ENCODE results near the gene TTLL7. TPM values are rescaled to one million over a fixed set of nuclear protein-coding genes. Genes with fewer than 3 reads are reported as not detected.
A peak's percentile ranks its signal among the peaks of the same experiment; 100 is the strongest.

TTLL7 gene
- total RNA-seq, 1 donor from 2014 or later: 38.6 TPM

DNA sequence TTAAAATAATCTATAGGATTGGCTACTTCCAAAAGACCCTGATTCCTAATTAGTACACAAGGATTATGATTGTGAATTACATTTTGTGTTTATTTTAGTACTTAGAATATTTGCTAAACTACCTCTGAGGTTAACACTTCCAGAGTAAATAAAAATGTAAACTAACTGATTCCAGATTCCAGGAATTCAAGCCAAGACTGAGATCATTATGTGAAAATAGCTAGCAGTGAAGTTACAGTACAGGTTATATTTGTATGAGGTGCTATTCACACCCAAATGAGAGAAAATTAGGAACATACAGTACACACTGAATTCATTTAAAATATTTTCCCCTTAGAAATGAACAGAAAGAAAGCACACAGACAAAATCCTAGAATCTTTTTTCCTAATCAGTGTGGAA, 28.8 kb downstream of the TTLL7 start:
- Histone ChIP-seq H3K4me3 (ENCODE audit: low read length in 3 of 3) (no peak overlapping the region), H3K36me3 (ENCODE audit: control insufficient read depth in 3 of 3, insufficient read depth in 3 of 3, low read length in 3 of 3) (no peaks in the 10 kb centered on the region), H3K27ac (ENCODE audit: low read depth, low read length) (no peak overlapping the region), H3K9me3 (ENCODE audit: control insufficient read depth in 3 of 3, low read length in 3 of 3) (no peaks in the 10 kb centered on the region), H3K27me3 (ENCODE audit: control insufficient read depth in 3 of 3, insufficient read depth in 3 of 3, low read length in 3 of 3) (no peaks in the 10 kb centered on the region), H3K9ac (ENCODE audit: low read depth in 1 of 3, low read length in 3 of 3) (no peak overlapping the region), H3K4me1 (ENCODE audit: control insufficient read depth in 3 of 3, insufficient read depth in 3 of 3, low read length in 3 of 3) (peaks cover 0 to 5% (median 4%) of the 10 kb centered on the region in 3 donors)

GRCh38 chr1:83967336-83967735, 31.6 kb downstream of the TTLL7 start:
- no peaks in the 10 kb centered on the region for H3K27me3 ChIP-seq (ENCODE audit: control insufficient read depth in 3 of 3, insufficient read depth in 3 of 3, low read length in 3 of 3)
- H3K9me3 ChIP-seq (ENCODE audit: control insufficient read depth in 3 of 3, low read length in 3 of 3): no peaks in the 10 kb centered on the region
- no peak overlapping the region for H3K9ac ChIP-seq (ENCODE audit: low read depth in 1 of 3, low read length in 3 of 3)
- no peak overlapping the region for H3K27ac ChIP-seq (ENCODE audit: low read depth, low read length)
- no peaks in the 10 kb centered on the region for H3K36me3 ChIP-seq (ENCODE audit: control insufficient read depth in 3 of 3, insufficient read depth in 3 of 3, low read length in 3 of 3)
- H3K4me1 ChIP-seq (ENCODE audit: control insufficient read depth in 3 of 3, insufficient read depth in 3 of 3, low read length in 3 of 3): peaks cover 0 to 9% (median 4%) of the 10 kb centered on the region in 3 donors
- H3K4me3 ChIP-seq (ENCODE audit: low read length in 3 of 3): no peak overlapping the region

DNA sequence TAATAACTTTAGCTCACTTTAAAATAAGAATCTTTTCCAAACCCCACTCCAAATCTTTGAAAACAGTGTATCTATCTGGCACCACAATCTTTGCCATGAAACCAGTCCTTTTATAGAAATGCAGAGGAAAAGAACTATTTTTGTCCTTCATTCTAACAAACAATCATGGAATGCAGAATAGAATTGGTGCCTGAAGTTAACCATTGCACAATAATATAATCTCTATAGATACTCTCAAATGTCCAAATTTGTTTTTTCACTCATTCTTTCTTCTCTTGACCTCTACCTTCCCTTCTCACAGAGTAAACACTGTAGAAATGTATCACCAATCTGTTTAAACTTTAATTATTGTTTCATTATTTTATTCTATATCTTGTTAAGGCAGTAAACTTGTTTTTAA, 34.8 kb downstream of the TTLL7 start:
- Histone ChIP-seq H3K4me3 (ENCODE audit: low read length in 3 of 3) (no peak overlapping the region), H3K27me3 (ENCODE audit: control insufficient read depth in 3 of 3, insufficient read depth in 3 of 3, low read length in 3 of 3) (no peaks in the 10 kb centered on the region), H3K9ac (ENCODE audit: low read depth in 1 of 3, low read length in 3 of 3) (no peak overlapping the region), H3K4me1 (ENCODE audit: control insufficient read depth in 3 of 3, insufficient read depth in 3 of 3, low read length in 3 of 3) (peaks cover 0 to 9% (median 0%) of the 10 kb centered on the region in 3 donors), H3K9me3 (ENCODE audit: control insufficient read depth in 3 of 3, low read length in 3 of 3) (no peaks in the 10 kb centered on the region), H3K27ac (ENCODE audit: low read depth, low read length) (no peak overlapping the region), H3K36me3 (ENCODE audit: control insufficient read depth in 3 of 3, insufficient read depth in 3 of 3, low read length in 3 of 3) (no peaks in the 10 kb centered on the region)

DNA sequence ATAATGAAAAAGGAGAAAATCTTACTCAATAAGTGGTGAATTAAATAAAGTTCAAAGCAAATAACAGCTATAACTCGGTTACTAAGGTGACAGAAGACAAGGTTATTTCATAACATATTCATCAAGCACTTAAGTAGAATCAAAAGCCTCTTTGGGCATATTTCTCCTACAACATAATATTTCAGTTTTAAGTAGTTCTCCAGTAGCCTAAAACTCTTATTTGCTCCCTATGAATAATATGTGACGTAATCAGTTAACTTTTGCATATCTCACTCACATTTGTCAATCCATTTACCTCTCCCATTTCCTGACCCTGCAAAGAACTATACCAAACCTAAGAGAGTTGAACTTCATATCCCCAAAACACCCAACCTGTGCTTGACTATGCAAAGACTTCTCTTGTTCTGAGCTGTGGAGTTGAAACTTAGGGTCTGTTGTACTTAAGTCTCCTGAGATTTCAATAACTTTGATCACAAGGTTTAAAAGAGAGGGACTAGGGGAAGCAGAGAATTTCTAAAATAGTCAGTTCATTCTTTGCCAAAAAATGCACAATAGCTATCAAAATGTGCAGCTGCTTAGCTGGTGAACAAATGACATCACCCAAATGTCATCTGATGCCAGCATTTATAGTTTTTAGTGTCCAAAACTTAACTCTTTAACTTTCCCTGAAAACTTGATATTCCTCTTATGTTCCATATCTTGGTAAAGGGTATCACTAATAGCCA, 37.2 kb downstream of the TTLL7 start:
- Histone ChIP-seq H3K27me3 (ENCODE audit: control insufficient read depth in 3 of 3, insufficient read depth in 3 of 3, low read length in 3 of 3) (no peaks in the 10 kb centered on the region), H3K4me3 (ENCODE audit: low read length in 3 of 3) (no peak overlapping the region), H3K4me1 (ENCODE audit: control insufficient read depth in 3 of 3, insufficient read depth in 3 of 3, low read length in 3 of 3) (peaks cover 0 to 9% (median 0%) of the 10 kb centered on the region in 3 donors), H3K27ac (ENCODE audit: low read depth, low read length) (no peak overlapping the region), H3K9me3 (ENCODE audit: control insufficient read depth in 3 of 3, low read length in 3 of 3) (no peaks in the 10 kb centered on the region), H3K36me3 (ENCODE audit: control insufficient read depth in 3 of 3, insufficient read depth in 3 of 3, low read length in 3 of 3) (no peaks in the 10 kb centered on the region), H3K9ac (ENCODE audit: low read depth in 1 of 3, low read length in 3 of 3) (no peak overlapping the region)

DNA sequence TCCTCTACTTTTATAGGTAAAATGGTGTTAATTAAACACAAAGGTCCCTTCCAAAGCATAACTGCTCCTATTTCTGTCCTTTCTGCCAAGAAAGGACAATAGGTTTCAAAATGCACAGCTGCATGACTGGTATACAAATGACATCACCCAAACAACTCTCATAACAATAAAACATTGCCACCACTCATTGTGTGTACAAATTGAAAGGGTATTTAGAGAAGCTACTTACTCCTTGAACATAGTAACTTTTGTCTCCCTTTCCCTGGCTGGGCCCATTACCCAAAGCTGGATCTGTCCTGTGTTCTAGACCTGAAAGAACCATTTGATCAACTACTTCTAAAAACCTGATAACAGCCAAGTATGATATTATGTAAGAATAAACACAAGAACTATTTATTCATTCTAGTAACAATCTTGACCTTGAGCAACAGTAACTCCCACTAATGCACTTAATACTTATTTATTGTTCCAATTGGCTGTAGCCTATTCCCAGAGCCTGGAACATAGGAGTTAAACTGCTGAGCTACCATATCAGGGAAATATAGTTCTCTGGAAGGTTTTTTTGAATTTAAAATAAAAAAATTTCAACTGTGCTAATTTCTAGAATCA, 38.2 kb downstream of the TTLL7 start:
- Histone ChIP-seq H3K9me3 (ENCODE audit: control insufficient read depth in 3 of 3, low read length in 3 of 3) (no peaks in the 10 kb centered on the region), H3K36me3 (ENCODE audit: control insufficient read depth in 3 of 3, insufficient read depth in 3 of 3, low read length in 3 of 3) (no peaks in the 10 kb centered on the region), H3K27ac (ENCODE audit: low read depth, low read length) (no peak overlapping the region), H3K4me3 (ENCODE audit: low read length in 3 of 3) (no peak overlapping the region), H3K9ac (ENCODE audit: low read depth in 1 of 3, low read length in 3 of 3) (no peak overlapping the region), H3K4me1 (ENCODE audit: control insufficient read depth in 3 of 3, insufficient read depth in 3 of 3, low read length in 3 of 3) (peaks cover 0 to 4% (median 0%) of the 10 kb centered on the region in 3 donors), H3K27me3 (ENCODE audit: control insufficient read depth in 3 of 3, insufficient read depth in 3 of 3, low read length in 3 of 3) (no peaks in the 10 kb centered on the region)

DNA sequence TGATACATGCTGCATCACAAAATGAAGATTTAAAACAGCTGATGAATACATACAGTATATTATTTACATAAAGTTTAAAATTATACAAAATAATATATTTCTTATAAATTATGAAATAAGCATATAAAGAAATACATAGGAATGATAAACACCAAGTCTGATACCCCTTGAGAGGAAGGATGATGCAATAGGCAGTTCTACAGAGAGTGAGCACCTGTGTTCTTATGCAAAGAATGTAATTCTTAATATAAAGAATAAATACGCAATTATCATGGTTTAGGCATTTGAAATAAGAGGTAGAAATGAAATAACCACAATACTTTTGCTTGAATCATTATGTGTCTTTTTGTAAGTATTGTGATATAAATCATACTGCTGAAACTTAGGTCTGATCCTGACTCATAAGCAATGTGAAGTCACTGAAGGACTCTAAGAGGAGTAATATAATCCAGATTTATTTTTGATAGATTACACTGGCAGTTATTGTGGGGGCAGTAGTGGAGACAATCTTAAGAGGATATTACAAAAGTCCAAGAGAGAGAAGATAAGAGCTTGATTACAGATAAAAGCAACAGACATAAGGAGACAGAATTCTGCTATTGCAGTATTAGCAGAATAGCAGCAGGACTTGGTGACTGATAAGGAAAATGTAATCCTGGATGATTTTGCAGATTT, 39.0 kb downstream of the TTLL7 start:
- Histone ChIP-seq H3K27ac (ENCODE audit: low read depth, low read length) (no peak overlapping the region), H3K4me3 (ENCODE audit: low read length in 3 of 3) (no peak overlapping the region), H3K4me1 (ENCODE audit: control insufficient read depth in 3 of 3, insufficient read depth in 3 of 3, low read length in 3 of 3) (peaks cover 0 to 3% (median 0%) of the 10 kb centered on the region in 3 donors), H3K36me3 (ENCODE audit: control insufficient read depth in 3 of 3, insufficient read depth in 3 of 3, low read length in 3 of 3) (no peaks in the 10 kb centered on the region), H3K9me3 (ENCODE audit: control insufficient read depth in 3 of 3, low read length in 3 of 3) (no peaks in the 10 kb centered on the region), H3K27me3 (ENCODE audit: control insufficient read depth in 3 of 3, insufficient read depth in 3 of 3, low read length in 3 of 3) (no peaks in the 10 kb centered on the region), H3K9ac (ENCODE audit: low read depth in 1 of 3, low read length in 3 of 3) (no peak overlapping the region)

DNA sequence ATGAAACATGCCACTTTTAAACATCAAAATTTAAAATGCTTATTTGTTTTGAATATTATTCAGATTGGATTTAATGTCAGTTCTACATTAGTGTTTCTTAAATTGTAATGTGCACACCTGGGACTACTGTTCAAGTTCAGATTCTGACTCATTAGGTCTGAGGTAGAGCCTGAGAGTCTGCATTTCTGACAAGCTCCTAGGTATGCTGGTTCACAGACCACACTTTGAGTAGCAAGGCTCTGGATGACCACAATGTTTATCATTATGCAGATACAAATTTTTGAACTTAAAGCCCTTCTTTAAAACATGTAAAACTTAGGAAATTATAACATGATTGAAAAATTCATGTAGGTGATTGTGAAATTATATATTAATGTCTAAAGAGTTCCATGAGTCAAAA, 40.2 kb downstream of the TTLL7 start:
- Histone ChIP-seq H3K36me3 (ENCODE audit: control insufficient read depth in 3 of 3, insufficient read depth in 3 of 3, low read length in 3 of 3) (no peaks in the 10 kb centered on the region), H3K4me1 (ENCODE audit: control insufficient read depth in 3 of 3, insufficient read depth in 3 of 3, low read length in 3 of 3) (peaks cover 0 to 3% (median 0%) of the 10 kb centered on the region in 3 donors), H3K4me3 (ENCODE audit: low read length in 3 of 3) (no peak overlapping the region), H3K9me3 (ENCODE audit: control insufficient read depth in 3 of 3, low read length in 3 of 3) (no peaks in the 10 kb centered on the region), H3K9ac (ENCODE audit: low read depth in 1 of 3, low read length in 3 of 3) (no peak overlapping the region), H3K27me3 (ENCODE audit: control insufficient read depth in 3 of 3, insufficient read depth in 3 of 3, low read length in 3 of 3) (no peaks in the 10 kb centered on the region), H3K27ac (ENCODE audit: low read depth, low read length) (no peak overlapping the region)

DNA sequence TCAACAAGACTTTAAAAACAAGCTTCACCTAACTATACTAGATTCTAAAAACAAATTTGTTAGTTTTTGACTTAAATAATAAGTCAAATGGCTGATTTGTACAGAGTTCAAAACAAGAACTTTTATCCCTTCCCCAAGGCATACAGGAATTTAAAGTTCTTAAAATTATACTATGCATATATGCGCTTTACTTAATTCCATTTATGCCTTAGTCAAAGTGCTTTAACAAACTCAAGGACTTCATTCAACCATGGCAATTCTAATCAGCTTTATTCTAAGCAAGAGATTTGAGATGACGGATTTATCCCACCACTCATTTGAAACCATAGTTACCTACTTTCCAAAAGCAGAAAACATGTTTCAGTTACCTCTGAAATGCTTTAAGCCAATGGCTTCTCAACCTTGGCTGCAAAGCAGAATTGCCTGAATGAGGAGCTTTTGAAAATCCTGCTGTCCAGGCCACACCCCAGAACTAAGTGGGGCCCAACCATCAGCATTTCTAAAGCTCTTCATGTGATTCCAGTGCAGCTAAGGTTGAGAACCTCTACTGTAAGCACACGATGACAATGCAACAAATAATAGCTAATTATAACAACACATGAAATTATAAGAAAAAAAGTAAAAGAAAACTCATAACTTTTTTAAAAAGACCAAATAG, 44.6 kb downstream of the TTLL7 start:
- Histone ChIP-seq H3K27ac (ENCODE audit: low read depth, low read length) (no peak overlapping the region), H3K9me3 (ENCODE audit: control insufficient read depth in 3 of 3, low read length in 3 of 3) (no peaks in the 10 kb centered on the region), H3K27me3 (ENCODE audit: control insufficient read depth in 3 of 3, insufficient read depth in 3 of 3, low read length in 3 of 3) (no peaks in the 10 kb centered on the region), H3K4me1 (ENCODE audit: control insufficient read depth in 3 of 3, insufficient read depth in 3 of 3, low read length in 3 of 3) (peaks cover 0 to 3% (median 2%) of the 10 kb centered on the region in 3 donors), H3K4me3 (ENCODE audit: low read length in 3 of 3) (no peak overlapping the region), H3K36me3 (ENCODE audit: control insufficient read depth in 3 of 3, insufficient read depth in 3 of 3, low read length in 3 of 3) (no peaks in the 10 kb centered on the region), H3K9ac (ENCODE audit: low read depth in 1 of 3, low read length in 3 of 3) (no peak overlapping the region)

- no peaks in the 10 kb centered on the region for H3K36me3 ChIP-seq (ENCODE audit: control insufficient read depth in 3 of 3, insufficient read depth in 3 of 3, low read length in 3 of 3)
- no peaks in the 10 kb centered on the region for H3K27me3 ChIP-seq (ENCODE audit: control insufficient read depth in 3 of 3, insufficient read depth in 3 of 3, low read length in 3 of 3)
- no peak overlapping the region for H3K9ac ChIP-seq (ENCODE audit: low read depth in 1 of 3, low read length in 3 of 3)
- H3K27ac ChIP-seq (ENCODE audit: low read depth, low read length): no peak overlapping the region
- peak overlapping the region in 1 of 3 donors; percentile 9 for H3K4me3 ChIP-seq (ENCODE audit: low read length in 3 of 3)
- peaks cover 0 to 3% (median 2%) of the 10 kb centered on the region in 3 donors for H3K4me1 ChIP-seq (ENCODE audit: control insufficient read depth in 3 of 3, insufficient read depth in 3 of 3, low read length in 3 of 3)
- no peaks in the 10 kb centered on the region for H3K9me3 ChIP-seq (ENCODE audit: control insufficient read depth in 3 of 3, low read length in 3 of 3)
Observed at GRCh38 chr1:83950106-83950661, 48.7 kb downstream of the TTLL7 start.
